Activated T-helper 9 cell treated with anti-CD3 and anti-CD28 coated beads, Interleukin-2, amount 50 U/mL, for 16 hours (primary cell): ENCODE results near the gene C13orf46.
"Not testable (repeated sequence)": the region's sequence is repeated elsewhere in the genome, so short reads cannot be mapped to it uniquely, and the experiment has no call there.

Experiments
- DNase-seq: peaks from one replicate; pipeline ENCODE4 v3.0.0-alpha.2; 2020; ENCODE audit warnings: low read depth

C13orf46 gene

DNA sequence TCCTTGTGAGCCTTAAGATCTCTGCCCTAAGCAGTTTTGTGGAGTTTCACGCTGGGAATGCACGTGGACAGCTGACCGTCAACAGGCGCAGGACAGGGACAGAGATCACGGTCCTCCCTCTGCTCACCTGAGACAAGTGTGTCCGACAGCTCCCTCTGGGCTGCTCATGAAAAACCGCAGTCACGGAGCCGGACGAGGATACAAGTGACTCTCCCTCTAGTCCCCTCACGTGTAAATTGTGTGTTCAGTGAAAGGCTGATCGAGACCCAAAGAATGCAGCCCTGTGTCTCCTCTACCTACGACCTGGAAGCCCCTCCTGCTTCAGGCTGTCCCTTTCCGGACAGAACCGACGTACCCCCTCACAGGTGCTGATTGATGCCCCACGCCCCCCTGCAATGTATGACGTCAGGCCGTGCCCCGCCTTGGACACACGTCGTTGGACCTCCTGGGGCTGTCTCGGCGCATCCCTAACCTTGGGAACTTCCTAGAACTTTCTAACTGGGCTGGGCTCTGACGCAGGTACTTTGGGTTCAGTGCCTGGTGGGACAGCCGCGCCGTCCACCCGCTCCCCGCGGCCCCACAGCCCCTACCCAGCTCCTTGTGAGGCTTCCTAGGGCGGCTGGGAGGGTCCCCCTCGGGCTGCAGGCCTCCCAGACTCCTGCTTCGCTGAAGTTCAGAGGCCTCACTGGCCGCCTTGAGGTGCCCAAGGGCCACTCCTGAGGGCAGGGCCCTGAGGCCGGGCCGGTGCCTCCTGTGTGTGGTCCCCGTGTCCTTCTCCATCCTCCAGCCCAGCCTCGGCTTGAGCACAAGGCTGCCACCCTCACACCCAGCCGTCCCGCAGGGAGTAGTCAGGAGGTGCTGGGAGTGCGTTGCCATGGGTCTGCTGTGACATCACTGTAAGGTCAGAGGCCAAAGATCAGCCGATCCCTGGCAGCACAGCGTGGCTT, at the start of gene C13orf46:
TSS of gene C13orf46 (minus strand) at position 859 of the 947 bp plus-strand sequence. CDS start at position 780, 79 bp downstream.
- DNase-seq, result no peak

DNA sequence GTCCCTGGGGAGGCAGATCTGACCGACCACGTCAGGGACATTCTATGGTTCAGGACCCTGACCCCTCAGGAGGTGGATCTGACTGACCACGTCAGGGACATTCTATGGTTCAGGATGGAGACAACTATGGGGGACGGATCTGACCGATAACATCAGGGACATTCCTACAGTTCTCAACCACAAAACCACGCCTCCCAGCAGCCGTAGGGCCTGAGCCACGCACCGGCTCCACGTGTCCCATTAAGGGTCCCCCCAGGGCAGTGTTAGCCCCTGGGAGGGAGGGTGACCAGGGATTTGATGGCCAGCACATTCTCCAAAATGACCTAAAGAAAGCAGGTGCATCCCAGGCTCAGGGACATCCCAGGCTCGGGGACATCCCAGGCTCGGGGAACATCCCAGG, 49.0 kb upstream of the C13orf46 start:
- DNase-seq, result no peak

DNA sequence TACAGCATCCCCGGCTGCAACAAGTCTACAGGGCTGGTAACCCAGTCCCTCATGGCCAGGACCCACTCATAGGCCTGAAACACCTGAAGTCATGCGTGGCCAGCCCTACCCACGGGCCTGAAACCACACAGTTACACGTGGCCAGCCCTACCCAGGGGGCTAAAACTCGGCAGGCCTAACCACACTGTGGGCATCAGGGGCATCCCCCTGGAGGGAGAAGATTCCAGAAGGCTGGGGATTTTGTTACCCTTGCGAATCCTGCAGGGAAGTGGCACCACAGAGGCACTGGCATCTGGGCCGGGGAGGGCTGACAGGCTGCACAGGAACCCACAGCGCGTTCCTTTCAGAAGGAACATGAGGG, 48.4 kb upstream of the C13orf46 start:
- DNase-seq, result no peak

DNA sequence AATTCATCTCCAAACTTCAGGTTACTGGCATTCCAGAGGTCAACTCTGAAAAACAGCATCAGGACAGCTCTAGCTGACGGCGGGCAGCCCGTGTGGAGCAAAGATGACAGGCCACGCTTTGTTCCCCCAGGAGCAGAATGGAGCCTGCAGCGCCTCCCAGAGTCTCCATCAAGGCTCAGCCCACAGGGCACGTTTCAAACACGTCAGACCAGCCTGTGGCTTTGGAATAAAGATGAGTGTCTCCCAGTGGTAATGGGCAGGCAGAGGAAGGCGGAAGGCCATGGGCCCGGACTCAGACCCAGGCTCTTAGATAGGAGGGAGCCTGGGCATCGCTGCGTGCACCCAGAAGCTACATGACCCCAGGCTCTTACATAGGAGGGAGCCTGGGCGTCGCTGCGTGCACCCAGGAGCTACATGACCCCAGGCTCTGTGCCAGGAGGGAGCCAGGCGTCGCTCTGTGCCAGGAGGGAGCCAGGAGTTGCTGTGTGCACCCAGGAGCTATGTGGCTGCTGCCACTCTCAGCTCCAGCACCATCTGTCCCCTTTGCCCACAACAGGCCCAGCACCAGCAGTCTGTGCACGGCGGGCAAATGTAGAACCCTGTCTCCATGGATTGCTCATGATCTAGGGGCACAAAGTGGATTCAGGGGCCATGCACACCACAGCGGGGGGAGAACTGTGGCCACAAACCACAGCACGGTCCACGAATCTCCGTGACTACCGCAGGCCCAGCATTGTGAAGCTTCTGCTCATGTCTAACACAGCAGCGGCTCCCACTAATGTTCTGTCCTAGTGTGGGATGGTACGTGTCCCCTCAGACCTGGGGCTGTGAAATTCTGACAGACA, 47.8 kb upstream of the C13orf46 start:
- DNase-seq, result no peak

- DNase-seq, result no peak
Observed at GRCh38 chr13:114020750-114021463, 47.0 kb upstream of the C13orf46 start.

GRCh38 chr13:114020134-114020533, 46.3 kb upstream of the C13orf46 start:
- DNase-seq, result not testable (repeated sequence)

DNA sequence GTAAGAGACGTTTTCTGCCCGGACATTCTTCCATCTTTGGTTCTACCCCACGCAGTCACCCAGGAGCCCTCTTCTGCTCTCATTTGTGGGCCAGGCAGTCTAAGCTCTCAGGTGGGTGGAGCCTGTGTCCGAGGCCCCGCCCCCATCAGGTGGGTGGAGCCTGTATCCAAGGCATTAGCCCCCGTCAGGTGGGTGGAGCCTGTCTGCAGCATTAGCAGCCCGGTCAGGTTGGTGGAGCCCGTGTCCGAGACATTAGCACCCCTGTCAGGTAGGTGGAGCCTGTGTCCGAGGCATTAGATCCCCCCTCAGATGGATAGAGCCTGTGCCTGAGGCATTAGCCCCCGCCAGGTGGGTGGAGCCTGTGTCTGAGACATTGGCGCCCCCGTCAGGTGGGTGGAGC, 45.5 kb upstream of the C13orf46 start:
- peak; percentile 23 for DNase-seq

DNA sequence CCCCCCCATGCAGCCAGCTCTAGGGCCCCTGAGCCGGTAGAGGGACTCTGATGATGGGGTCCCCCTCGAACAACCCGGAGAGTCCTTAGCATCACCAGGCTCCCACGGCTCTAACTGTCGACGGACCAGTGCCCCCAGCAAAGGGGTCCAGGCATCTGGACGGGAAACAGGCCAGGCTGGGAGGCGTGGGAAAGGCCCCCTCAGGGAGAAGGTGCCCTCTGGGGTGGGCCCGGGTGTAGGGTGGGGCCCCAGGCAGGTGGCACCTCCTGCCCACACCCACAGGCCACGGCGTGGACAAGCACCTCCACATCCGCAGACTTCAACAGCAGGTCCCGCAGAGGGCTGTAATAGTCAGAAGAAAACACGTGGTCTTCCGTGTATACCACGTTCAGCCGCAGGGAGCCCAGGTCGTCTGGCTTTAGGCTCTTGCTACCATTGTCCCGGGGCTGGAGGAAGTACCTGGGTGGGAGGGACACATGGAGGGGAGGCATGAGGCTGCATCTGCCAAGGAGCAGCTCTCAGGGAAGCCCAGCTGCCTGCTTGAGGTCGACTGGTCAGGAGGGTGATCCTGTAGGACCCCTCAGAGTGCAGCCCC, 44.7 kb upstream of the C13orf46 start:
- no peak for DNase-seq

DNA sequence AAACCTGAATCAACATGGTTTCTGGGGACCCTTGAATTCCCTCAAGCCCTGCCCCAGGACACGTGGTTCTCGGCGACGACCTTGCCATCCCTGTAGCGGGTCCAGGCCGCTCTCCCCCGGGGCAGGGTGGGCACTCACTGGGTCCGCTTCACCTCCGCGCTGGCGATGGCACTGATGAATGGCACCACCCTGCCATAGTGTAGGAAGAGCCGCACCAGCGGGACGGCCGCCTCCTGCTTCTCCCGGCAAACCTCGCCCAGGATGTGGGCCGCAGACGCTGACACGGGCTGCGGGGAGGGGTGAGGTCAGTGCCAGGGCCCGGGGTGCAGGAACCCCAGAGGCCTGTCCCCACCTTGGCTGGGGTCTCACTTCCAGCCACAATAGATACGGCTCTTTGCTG, 44.1 kb upstream of the C13orf46 start:
- no peak for DNase-seq

- DNase-seq, result no peak
Observed at GRCh38 chr13:114017028-114017630, 43.3 kb upstream of the C13orf46 start.

DNA sequence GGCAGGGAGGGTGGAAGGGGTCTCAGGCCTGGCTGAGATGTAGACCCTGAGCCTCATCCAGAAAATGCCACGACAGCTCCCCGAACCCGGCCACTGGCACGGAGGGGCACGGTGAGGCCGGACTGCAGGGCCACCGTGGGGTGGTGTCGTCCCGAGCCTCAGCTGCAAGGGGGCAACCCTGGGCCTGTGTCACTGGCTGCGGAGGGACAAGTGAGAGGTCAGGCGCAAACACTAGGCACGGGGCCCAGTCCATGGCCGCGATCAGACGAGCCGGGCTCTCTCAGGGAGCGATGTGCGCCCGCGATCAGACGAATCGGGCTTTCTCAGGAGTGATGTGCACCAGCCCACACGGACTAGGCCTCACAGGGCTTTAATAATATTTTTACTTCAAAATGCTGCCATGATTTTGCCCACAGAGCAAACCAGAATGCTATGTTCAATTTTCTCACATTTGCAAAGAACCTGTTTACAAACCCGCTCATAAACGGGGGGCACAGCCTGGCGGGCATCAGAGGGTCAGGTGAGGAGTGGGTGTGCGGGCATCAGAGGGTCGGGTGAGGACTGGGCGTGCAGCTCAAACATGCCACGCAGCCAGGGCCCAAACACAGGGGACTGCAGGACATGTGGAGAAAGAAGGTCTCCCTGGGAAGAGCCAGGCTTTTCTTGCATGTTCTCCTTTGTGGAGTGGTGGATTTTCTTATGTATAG, 42.6 kb upstream of the C13orf46 start:
- no peak for DNase-seq

DNA sequence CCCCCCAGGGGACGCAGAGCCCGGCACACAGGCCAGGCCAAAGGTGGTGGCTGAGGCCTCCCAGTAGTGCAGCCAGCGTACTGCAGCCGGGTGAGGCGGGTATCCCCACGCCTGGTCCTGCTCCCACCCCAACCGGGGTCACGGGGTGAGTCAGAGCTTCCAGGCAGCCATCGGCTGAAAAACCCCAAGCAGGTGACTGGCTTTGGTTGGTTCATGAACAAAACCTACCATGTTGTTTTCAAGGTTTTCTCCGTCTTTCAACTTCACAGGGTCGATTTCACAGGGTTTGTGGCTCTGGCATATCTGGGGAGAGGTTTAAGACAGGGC, 42.1 kb upstream of the C13orf46 start:
- DNase-seq, result no peak

GRCh38 chr13:114015111-114015968, 41.5 kb upstream of the C13orf46 start:
- no peak for DNase-seq

DNA sequence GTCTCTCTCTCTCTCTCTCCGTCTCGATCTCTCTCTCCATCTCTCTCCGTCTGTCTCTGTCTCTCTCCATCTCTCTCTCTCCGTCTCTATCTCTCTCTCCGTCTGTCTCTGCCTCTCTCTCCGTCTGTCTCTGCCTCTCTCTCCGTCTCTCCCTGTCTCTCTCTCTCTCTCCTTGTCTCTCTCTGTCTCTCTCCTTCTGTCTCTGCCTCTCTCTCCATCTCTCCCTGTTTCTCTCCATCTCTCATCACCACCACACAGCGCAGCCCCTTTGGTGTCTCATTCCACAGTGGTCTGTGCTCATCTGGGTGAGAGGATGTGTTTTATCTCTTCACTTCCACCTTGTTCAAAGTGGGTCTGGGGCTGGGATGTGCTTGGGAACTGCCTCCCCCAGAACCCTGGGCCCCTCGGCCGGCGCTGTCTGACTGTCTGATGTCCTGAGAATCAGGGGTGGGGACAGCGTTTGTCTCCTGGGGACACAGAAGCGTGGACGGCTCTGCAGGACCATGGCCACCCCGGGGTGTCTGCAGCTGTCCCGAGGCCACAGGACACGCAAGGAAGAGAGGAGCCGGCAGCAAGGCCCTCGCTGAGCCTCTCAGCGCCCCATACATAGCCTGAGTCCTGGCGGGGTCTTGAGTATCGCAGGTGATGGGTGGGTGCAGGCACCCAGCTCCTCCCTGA, 40.2 kb upstream of the C13orf46 start:
- no peak for DNase-seq

- DNase-seq, result no peak
Observed at GRCh38 chr13:114013336-114013735, 39.5 kb upstream of the C13orf46 start.

- DNase-seq, result no peak
Observed at GRCh38 chr13:114012921-114013320, 39.0 kb upstream of the C13orf46 start.

- DNase-seq, result no peak
Observed at GRCh38 chr13:114012141-114012540, 38.3 kb upstream of the C13orf46 start.

- no peak for DNase-seq
Observed at GRCh38 chr13:114011226-114011625, 37.4 kb upstream of the C13orf46 start.

DNA sequence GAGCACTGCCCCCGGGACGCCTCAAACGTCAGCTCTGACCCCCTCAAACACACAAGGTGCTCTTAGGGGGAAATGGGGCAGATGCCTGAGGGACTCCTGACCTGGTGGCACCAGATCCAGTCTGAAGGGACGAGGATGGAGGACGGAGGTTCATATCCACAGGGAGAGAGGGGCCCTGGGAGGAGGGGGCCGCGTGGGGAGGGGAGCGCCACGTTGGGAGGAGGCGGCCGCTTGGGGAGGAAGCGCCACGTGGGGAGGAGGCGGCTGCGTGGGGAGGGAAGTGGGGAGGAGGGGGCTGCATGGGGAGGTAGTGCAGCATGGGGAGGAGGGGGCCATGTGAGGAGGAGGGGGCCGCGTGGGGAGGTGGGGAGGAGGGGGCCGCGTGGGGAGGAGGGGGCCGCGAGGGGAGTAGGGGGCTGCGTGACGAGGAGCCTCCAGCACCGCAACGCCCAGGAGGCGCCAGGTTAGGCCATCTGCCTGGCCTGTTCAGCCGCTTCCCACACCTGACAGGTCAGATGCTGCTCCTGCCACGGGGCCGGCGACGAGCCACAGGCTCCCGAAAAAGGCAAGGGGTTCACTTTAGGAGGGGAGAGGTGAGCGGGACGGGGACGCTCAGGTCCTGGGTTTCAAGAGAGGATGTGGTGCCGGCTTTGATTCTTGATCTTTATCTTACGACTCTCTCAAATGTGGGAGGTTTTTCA, 36.7 kb upstream of the C13orf46 start:
- no peak for DNase-seq
